ENCODE measurements around the gene KBTBD4. TPM values are rescaled to one million over a fixed set of nuclear protein-coding genes. Genes with fewer than 3 reads are reported as not detected.

Gene KBTBD4
- total and polyA plus RNA-seq, 2 of the 13 experiments (the other 11 are each of a cell fraction or from before 2014, with no cell fraction given): 8.5 to 12.8 TPM

DNA sequence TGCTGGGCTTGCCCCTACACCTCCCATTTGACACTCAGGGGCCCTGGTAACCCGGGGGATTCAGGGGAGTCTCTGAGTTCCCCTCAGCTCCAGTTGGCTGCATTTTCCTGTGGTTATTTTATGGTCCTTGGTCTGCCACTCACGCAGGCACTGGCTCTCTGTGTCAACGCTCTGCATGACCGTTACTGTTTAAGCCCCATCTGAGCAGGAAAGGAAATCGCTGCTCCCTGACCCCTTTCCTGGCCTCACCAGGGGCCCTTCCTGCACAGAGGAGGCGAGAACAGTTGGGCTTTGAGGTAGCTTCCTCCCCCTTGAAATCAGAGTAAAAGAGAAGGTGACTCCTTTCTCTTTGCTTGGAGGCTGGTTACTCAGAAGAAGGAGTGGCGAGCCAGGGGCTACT is 13.0 kb upstream of the KBTBD4 start (continued):
- TF ChIP-seq ZNF766 (CRISPR knock-in tag; IDR thresholded peaks at IDR 0.05; ENCODE audit: borderline replicate concordance) (no peak), SOX6 (IDR thresholded peaks at IDR 0.05) (no peak), SOX6 (CRISPR knock-in tag; IDR thresholded peaks at IDR 0.05) (no peak), HDAC1 (CRISPR knock-in tag; IDR thresholded peaks at IDR 0.05) (0 out of 2 replicates have a peak, but pooled peaks have one; percentile 37), NR2F6 (IDR thresholded peaks at IDR 0.05) (no peak), NR2F6 (CRISPR knock-in tag; IDR thresholded peaks at IDR 0.05) (peak; percentile 38; the same call in 1 of the 2 replicates), ZFX (CRISPR knock-in tag; IDR thresholded peaks at IDR 0.05; ENCODE audit: low read depth) (peak; percentile 33; the same call in 1 of the 2 replicates)
- TF ChIP-seq, protein P1, sequence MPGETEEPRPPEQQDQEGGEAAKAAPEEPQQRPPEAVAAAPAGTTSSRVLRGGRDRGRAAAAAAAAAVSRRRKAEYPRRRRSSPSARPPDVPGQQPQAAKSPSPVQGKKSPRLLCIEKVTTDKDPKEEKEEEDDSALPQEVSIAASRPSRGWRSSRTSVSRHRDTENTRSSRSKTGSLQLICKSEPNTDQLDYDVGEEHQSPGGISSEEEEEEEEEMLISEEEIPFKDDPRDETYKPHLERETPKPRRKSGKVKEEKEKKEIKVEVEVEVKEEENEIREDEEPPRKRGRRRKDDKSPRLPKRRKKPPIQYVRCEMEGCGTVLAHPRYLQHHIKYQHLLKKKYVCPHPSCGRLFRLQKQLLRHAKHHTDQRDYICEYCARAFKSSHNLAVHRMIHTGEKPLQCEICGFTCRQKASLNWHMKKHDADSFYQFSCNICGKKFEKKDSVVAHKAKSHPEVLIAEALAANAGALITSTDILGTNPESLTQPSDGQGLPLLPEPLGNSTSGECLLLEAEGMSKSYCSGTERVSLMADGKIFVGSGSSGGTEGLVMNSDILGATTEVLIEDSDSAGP (CRISPR knock-in tag; IDR thresholded peaks at IDR 0.05; ENCODE audit: borderline replicate concordance): no peak

DNA sequence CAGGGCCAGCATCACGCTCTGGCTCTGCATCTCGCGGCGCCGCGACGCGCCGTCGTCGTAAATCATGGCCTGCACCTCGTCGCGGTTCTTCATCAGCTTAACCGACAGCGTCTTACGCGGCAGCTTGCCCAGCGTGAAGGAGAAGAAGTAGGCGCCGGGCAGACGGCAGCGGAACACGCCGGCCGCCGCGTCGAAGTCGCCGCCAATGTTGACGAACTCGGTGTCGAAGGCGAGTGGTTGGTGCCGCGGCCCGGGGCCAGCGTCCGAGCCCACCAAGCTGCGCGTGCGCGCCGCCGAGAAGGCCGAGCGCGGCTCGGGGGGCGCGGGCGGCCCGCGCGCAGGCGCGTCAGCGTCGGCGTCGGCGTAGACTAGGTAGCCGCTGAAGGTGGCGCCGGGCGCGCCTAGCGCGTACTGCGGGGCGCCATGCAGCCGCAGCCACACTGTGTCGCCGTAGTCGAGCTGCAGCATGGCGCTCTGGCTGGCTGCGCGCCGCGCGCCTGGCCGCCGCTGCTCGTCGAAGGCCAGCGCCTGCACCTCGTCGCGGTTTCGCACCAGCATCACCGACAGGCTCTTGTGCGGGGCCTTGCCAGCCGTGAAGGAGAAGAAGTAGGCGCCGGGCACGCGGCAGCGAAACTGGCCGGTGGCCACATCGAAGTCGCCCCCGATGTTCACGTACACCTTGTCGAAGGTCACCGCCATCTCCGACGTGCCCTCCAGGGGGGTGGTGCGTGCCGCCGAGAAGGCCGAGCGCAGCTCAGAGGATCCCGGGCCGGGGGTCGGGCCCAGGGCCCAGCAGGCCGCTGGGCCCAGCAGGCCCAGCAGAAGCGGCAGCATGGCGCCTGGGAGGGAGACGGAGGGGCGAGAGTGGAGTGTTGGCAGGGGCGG is 11.4 kb upstream of the KBTBD4 start:
- H3K4me3 ChIP-seq (replicated peaks in 1 of 3; ENCODE audit: insufficient read depth in 1 of 3, low read depth in 2 of 3, low read length in 3 of 3): no peak overlapping the region
- BruUV-seq (replicated peaks): no TSS peak
- TF ChIP-seq HOXA9 (CRISPR knock-in tag; IDR thresholded peaks at IDR 0.05; ENCODE audit: borderline replicate concordance) (no peak), YEATS2 (CRISPR knock-in tag; IDR thresholded peaks at IDR 0.05; ENCODE audit: borderline replicate concordance) (no peak), ZNF776 (CRISPR knock-in tag; IDR thresholded peaks at IDR 0.05) (no peak), ZNF607 (CRISPR knock-in tag; IDR thresholded peaks at IDR 0.05; ENCODE audit: borderline replicate concordance) (no peak), KLF6 (CRISPR knock-in tag; IDR thresholded peaks at IDR 0.05) (no peak), HOXA3 (CRISPR knock-in tag; IDR thresholded peaks at IDR 0.05) (0 out of 2 replicates have a peak, but pooled peaks have one; percentile 14)
- TF ChIP-seq, protein P2, sequence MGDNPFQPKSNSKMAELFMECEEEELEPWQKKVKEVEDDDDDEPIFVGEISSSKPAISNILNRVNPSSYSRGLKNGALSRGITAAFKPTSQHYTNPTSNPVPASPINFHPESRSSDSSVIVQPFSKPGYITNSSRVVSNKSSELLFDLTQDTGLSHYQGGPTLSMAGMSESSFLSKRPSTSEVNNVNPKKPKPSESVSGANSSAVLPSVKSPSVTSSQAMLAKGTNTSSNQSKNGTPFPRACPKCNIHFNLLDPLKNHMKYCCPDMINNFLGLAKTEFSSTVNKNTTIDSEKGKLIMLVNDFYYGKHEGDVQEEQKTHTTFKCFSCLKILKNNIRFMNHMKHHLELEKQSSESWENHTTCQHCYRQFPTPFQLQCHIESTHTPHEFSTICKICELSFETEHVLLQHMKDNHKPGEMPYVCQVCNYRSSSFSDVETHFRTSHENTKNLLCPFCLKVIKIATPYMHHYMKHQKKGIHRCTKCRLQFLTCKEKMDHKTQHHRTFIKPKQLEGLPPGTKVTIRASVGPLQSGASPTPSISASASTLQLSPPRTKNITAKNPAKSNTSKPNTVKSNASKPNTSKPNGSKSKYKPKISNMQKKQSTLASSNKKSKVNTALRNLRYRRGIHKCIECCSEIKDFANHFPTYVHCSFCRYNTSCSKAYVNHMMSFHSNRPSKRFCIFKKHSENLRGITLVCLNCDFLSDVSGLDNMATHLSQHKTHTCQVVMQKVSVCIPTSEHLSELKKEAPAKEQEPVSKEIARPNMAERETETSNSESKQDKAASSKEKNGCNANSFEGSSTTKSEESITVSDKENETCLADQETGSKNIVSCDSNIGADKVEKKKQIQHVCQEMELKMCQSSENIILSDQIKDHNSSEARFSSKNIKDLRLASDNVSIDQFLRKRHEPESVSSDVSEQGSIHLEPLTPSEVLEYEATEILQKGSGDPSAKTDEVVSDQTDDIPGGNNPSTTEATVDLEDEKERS (CRISPR knock-in tag; IDR thresholded peaks at IDR 0.05): no peak
- TF ChIP-seq, protein P3, sequence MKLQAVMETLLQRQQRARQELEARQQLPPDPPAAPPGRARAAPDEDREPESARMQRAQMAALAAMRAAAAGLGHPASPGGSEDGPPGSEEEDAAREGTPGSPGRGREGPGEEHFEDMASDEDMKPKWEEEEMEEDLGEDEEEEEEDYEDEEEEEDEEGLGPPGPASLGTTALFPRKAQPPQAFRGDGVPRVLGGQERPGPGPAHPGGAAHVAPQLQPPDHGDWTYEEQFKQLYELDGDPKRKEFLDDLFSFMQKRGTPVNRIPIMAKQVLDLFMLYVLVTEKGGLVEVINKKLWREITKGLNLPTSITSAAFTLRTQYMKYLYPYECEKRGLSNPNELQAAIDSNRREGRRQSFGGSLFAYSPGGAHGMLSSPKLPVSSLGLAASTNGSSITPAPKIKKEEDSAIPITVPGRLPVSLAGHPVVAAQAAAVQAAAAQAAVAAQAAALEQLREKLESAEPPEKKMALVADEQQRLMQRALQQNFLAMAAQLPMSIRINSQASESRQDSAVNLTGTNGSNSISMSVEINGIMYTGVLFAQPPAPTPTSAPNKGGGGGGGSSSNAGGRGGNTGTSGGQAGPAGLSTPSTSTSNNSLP (IDR thresholded peaks at IDR 0.05; ENCODE audit: low read depth, low read length): no peak
- H3K9me3 ChIP-seq (ENCODE audit: low read length): no peaks in the 10 kb centered on the region
- POLR2A ChIA-PET: no interaction called here
- no peaks in the 10 kb centered on the region for H3K36me3 ChIP-seq (replicated peaks in 1 of 2; ENCODE audit: control insufficient read depth in 1 of 2, insufficient read depth in 2 of 2, low read length in 2 of 2)
- FAIRE-seq (no peak), ATAC-seq (no peak), DNase-seq (ENCODE audit: low spot score) (no peak)
- H3K79me2 ChIP-seq (ENCODE audit: insufficient read depth, low read length): no peaks in the 10 kb centered on the region
- H3K4me1 ChIP-seq (ENCODE audit: insufficient read depth, low read length): peaks cover 71% of the 10 kb centered on the region
- no peak overlapping the region for H3K9ac ChIP-seq (ENCODE audit: insufficient read depth, low read depth, low read length)
- WGBS (ENCODE audit: low lambda C conversion rate): 97% methylated on average over 117 of the region's 122 CpGs
- no peak overlapping the region for H3K4me2 ChIP-seq (ENCODE audit: low read depth, low read length)
- CTCF ChIA-PET (ENCODE audit: low intra/inter-chr PET ratio, low total read pairs): no interaction called here
- H2AFZ ChIP-seq (ENCODE audit: low read length): no peak overlapping the region
- H3K27ac ChIP-seq (ENCODE audit: extremely low read length, insufficient read depth, low read length): no peak overlapping the region
- H4K20me1 ChIP-seq (ENCODE audit: insufficient read depth, low read length): no peaks in the 10 kb centered on the region
- in situ Hi-C loops (cut with HindIII; ENCODE audit: extremely low pct_ligation_motif_present, low pct_unique_long_range_greater_than_20kb) (no loop called here), intact Hi-C loops (cut with micrococcal nuclease; ENCODE audit: unreplicated experiment) (loop anchor here (5.0 kb wide), 1 partner anchor 523 kb away; no protein-coding TSS in a partner anchor)
- H3K27me3 ChIP-seq (ENCODE audit: control insufficient read depth in 1 of 2, insufficient read depth in 2 of 2, low read length in 2 of 2): peaks cover 2 to 24% of the 10 kb centered on the region in 2 experiments
